C4-2B (cell line): ENCODE data around the gene TMTC2.

Source experiments
- H3K27ac ChIP-seq: fragments of 450-650 bp; 2 replicates; pipeline ENCODE4 v1.5.1; 2017
- CTCF ChIP-seq: fragments of 450-650 bp; conservative IDR thresholded peaks from 2 replicates; pipeline ENCODE4 v1.5.1; 2017; ENCODE audit warnings: mild to moderate bottlenecking
- ZFX ChIP-seq: fragments of 450-650 bp; IDR thresholded peaks from 2 replicates; pipeline ENCODE4 v1.6.1; 2017

The TMTC2 gene

GRCh38 chr12:82959821-82960220, 273.1 kb downstream of the TMTC2 start:
- H3K27ac ChIP-seq, result no peak overlapping the region
- TF ChIP-seq CTCF (no peak), ZFX (no peak)

GRCh38 chr12:82961835-82962234, 275.1 kb downstream of the TMTC2 start:
- H3K27ac ChIP-seq, result no peak overlapping the region
- TF ChIP-seq ZFX, result no peak

- H3K27ac ChIP-seq, result no peak overlapping the region
- TF ChIP-seq CTCF, result no peak
- TF ChIP-seq ZFX, result no peak
Measured at GRCh38 chr12:82963956-82964355, 277.2 kb downstream of the TMTC2 start.

- H3K27ac ChIP-seq, result no peak overlapping the region
- TF ChIP-seq ZFX, result no peak
- TF ChIP-seq CTCF, result no peak
Measured at GRCh38 chr12:82964446-82964845, 277.7 kb downstream of the TMTC2 start.

- TF ChIP-seq ZFX, result no peak
- no peak for TF ChIP-seq CTCF
- no peak overlapping the region for H3K27ac ChIP-seq
Measured at GRCh38 chr12:82966001-82966559, 279.4 kb downstream of the TMTC2 start.

GRCh38 chr12:82968631-82969367, 282.1 kb downstream of the TMTC2 start:
- H3K27ac ChIP-seq, result no peak overlapping the region
- TF ChIP-seq CTCF (no peak), ZFX (no peak)

GRCh38 chr12:82970614-82971013, 283.9 kb downstream of the TMTC2 start:
- H3K27ac ChIP-seq, result no peak overlapping the region
- TF ChIP-seq CTCF (no peak), ZFX (no peak)

GRCh38 chr12:82971584-82971983, 284.9 kb downstream of the TMTC2 start:
- TF ChIP-seq ZFX (no peak), CTCF (no peak)
- H3K27ac ChIP-seq, result no peak overlapping the region
